HepG2 (cell line): Measurements from ENCODE around the gene PTRHD1. TPM values are rescaled to one million over a fixed set of nuclear protein-coding genes. Genes with fewer than 3 reads are reported as not detected.

Source experiments
- ARNT2 ChIP-seq: sonication (generic); formaldehyde crosslinking; IDR thresholded peaks from 2 replicates; pipeline ENCODE4 v1.8.0; 2022; ENCODE audit warnings: mild to moderate bottlenecking, low read depth, missing genetic modification reagents, moderate library complexity
- DZIP1 ChIP-seq: sonication (generic); formaldehyde crosslinking; IDR thresholded peaks from 2 replicates; pipeline ENCODE4 v1.5.0; 2020; ENCODE audit warnings: mild to moderate bottlenecking, missing genetic modification reagents
- GMEB2 ChIP-seq: IDR thresholded peaks from 2 replicates; pipeline ENCODE4 v1.6.1; 2016; ENCODE audit warnings: missing biosample characterization, missing genetic modification reagents, low read depth
- HDAC2 ChIP-seq: sonication (generic); formaldehyde crosslinking; IDR thresholded peaks from 2 replicates; pipeline ENCODE4 v1.4.0; 2020; ENCODE audit warnings: missing genetic modification reagents
- JUN ChIP-seq: sonication (generic); formaldehyde crosslinking; IDR thresholded peaks from 2 replicates; pipeline ENCODE4 v1.4.0; 2020; ENCODE audit warnings: mild to moderate bottlenecking, missing genetic modification reagents
- KDM1A ChIP-seq: IDR thresholded peaks from 2 replicates; pipeline ENCODE4 v1.6.1; 2016; ENCODE audit warnings: missing compliant biosample characterization
- KDM6A ChIP-seq: IDR thresholded peaks from 2 replicates; pipeline ENCODE4 v1.6.1; 2016; ENCODE audit warnings: low read depth
- NCOA2 ChIP-seq: sonication (generic); formaldehyde crosslinking; IDR thresholded peaks from 2 replicates; pipeline ENCODE4 v1.8.0; 2022; ENCODE audit warnings: inconsistent platforms
- NONO ChIP-seq, 2 experiments: fragments of 450-650 bp in 1 of 2; sonication (generic) in 1 of 2; formaldehyde crosslinking in 1 of 2; IDR thresholded peaks in 1 of 2; conservative IDR thresholded peaks in 1 of 2; 2 replicates each; pipeline versions ENCODE4 v1.6.1 to v1.8.0; 2017 to 2022; ENCODE audit warnings: mild to moderate bottlenecking in 1 of 2, missing genetic modification reagents in 1 of 2, moderate library complexity in 1 of 2
- RBFOX2 ChIP-seq: fragments of 200-400 bp; formaldehyde crosslinking; IDR thresholded peaks from 2 replicates; pipeline ENCODE4 v1.6.1; 2017; ENCODE audit warnings: low read depth, mild to moderate bottlenecking, low read length
- RNF2 ChIP-seq: fragments of 450-650 bp; conservative IDR thresholded peaks from 2 replicates; pipeline ENCODE4 v1.6.1; 2016; ENCODE audit warnings: low read depth
- SNRNP70 ChIP-seq: fragments of 200-400 bp; formaldehyde crosslinking; IDR thresholded peaks from 2 replicates; pipeline ENCODE4 v1.6.1; 2017; ENCODE audit warnings: mild to moderate bottlenecking, low read depth, low read length, moderate library complexity
- SOX13 ChIP-seq, 3 experiments: fragments of 450-650 bp in 1 of 3; sonication (generic) in 1 of 3; formaldehyde crosslinking in 1 of 3; IDR thresholded peaks in 2 of 3; conservative IDR thresholded peaks in 1 of 3; 2 replicates each; pipeline versions ENCODE4 v1.5.0 to v1.6.1; 2016 to 2020; ENCODE audit warnings: antibody characterized with exemption in 1 of 3, mild to moderate bottlenecking in 1 of 3, missing compliant biosample characterization in 1 of 3, missing genetic modification reagents in 1 of 3, moderate library complexity in 1 of 3
- TARDBP ChIP-seq: sonication (generic); formaldehyde crosslinking; IDR thresholded peaks from 2 replicates; pipeline ENCODE4 v1.8.0; 2022; ENCODE audit warnings: mild to moderate bottlenecking, missing genetic modification reagents
- XBP1 ChIP-seq: sonication (generic); formaldehyde crosslinking; IDR thresholded peaks from 2 replicates; pipeline ENCODE4 v1.5.0; 2020; ENCODE audit warnings: missing genetic modification reagents
- ZEB1 ChIP-seq: IDR thresholded peaks from 2 replicates; pipeline ENCODE4 v1.6.1; 2012; ENCODE audit warnings: mild to moderate bottlenecking, low read depth, inconsistent platforms; ENCODE audit not compliant: insufficient replicate concordance
- ZNF12 ChIP-seq: sonication (generic); formaldehyde crosslinking; IDR thresholded peaks from 2 replicates; pipeline ENCODE4 v1.5.0; 2020; ENCODE audit warnings: missing genetic modification reagents
- ZNF230 ChIP-seq: sonication (generic); formaldehyde crosslinking; IDR thresholded peaks from 2 replicates; pipeline ENCODE4 v1.4.0; 2020; ENCODE audit warnings: mild to moderate bottlenecking, missing genetic modification reagents
- ZNF256 ChIP-seq: sonication (generic); formaldehyde crosslinking; conservative IDR thresholded peaks from 2 replicates; pipeline ENCODE4 v1.4.0; 2020; ENCODE audit warnings: missing genetic modification reagents
- ZNF354B ChIP-seq: sonication (generic); formaldehyde crosslinking; IDR thresholded peaks from 2 replicates; pipeline ENCODE4 v1.8.0; 2022; ENCODE audit warnings: mild to moderate bottlenecking, missing genetic modification reagents
- ZNF431 ChIP-seq: sonication (generic); formaldehyde crosslinking; IDR thresholded peaks from 2 replicates; pipeline ENCODE4 v1.9.0; 2022; ENCODE audit warnings: missing genetic modification reagents, low read depth, mild to moderate bottlenecking, borderline replicate concordance
- ZNF720 ChIP-seq: sonication (generic); formaldehyde crosslinking; IDR thresholded peaks from 2 replicates; pipeline ENCODE4 v1.4.0; 2020; ENCODE audit warnings: missing genetic modification reagents
- polyA plus RNA-seq, 8 experiments: library from polyadenylated mRNA; depleted of rRNA in 3 of 8; stranded (reverse) in 7 of 8; unstranded in 1 of 8; fragments of >200 nt; fragmentation: Illumina TruSeq in 4 of 8; extraction: Trizol in 4 of 8; gene quantifications; 2 replicates each; pipeline versions ENCODE4 v1.2.1 to v1.2.3, GENCODE V29; 2011 to 2016; ENCODE audit warnings: low read depth in 4 of 8, missing spikeins in 1 of 8, mixed read lengths in 1 of 8; ENCODE audit not compliant: insufficient read depth in 1 of 8
- total RNA-seq, 5 experiments: library from RNA; depleted of rRNA; stranded (reverse); fragments of >200 nt; fragmentation: Illumina TruSeq; extraction: Trizol; gene quantifications; 2 replicates each; pipeline ENCODE4 v1.2.3, GENCODE V29; 2016; ENCODE audit warnings: low read depth in 1 of 5
- TF ChIP-seq, protein P1 (sequence below): sonication (generic); formaldehyde crosslinking; conservative IDR thresholded peaks from 2 replicates; pipeline ENCODE4 v1.4.0; 2020; ENCODE audit warnings: missing genetic modification reagents

PTRHD1 gene
- total and polyA plus RNA-seq, 2 of the 13 experiments (the other 11 are each of a cell fraction or from before 2014, with no cell fraction given): 72.6 to 90.8 TPM

GRCh38 chr2:24792874-24793760 is at the start of gene PTRHD1, which contains the start of gene CENPO (continued):
- TF ChIP-seq ARNT2 (CRISPR knock-in tag) (peak; percentile 82; the same call in 1 of the 2 replicates), ZNF230 (peak; percentile 66), ZEB1 (no peak), DZIP1 (CRISPR knock-in tag) (no peak), ZNF256 (CRISPR knock-in tag) (peak; percentile 88; the same call in 1 of the 2 replicates), JUN (CRISPR knock-in tag) (no peak), GMEB2 (CRISPR knock-in tag) (peak; percentile 53; the same call in 1 of the 2 replicates), NCOA2 (CRISPR knock-in tag) (peak; percentile 63), XBP1 (CRISPR knock-in tag) (no peak), KDM6A (CRISPR knock-in tag) (no peak), RNF2 (peak; percentile 41; the same call in 1 of the 2 replicates), ZNF354B (CRISPR knock-in tag) (no peak), SOX13 (IDR thresholded peaks at IDR 0.05) (peak; percentile 15; the same call in 1 of the 2 replicates), SOX13 (CRISPR knock-in tag; conservative IDR thresholded peaks at IDR 0.05 in 1 of 2, IDR thresholded peaks at IDR 0.05 in 1 of 2) (peak in 1 of 2 experiments; percentile 22; a peak in 1 of 4 replicates), RBFOX2 (peak; percentile 98), ZNF12 (no peak; the same call in 1 of the 2 replicates), TARDBP (CRISPR knock-in tag) (peak; percentile 91), KDM1A (CRISPR knock-in tag) (no peak), ZNF720 (CRISPR knock-in tag) (0 out of 2 replicates have a peak, but pooled peaks have one; percentile 66), NONO (IDR thresholded peaks at IDR 0.05) (no peak), NONO (CRISPR knock-in tag; conservative IDR thresholded peaks at IDR 0.05) (peak; percentile 98), HDAC2 (CRISPR knock-in tag) (peak; percentile 63), ZNF431 (CRISPR knock-in tag) (peak; percentile 76), SNRNP70 (no peak)
- TF ChIP-seq, protein P1, sequence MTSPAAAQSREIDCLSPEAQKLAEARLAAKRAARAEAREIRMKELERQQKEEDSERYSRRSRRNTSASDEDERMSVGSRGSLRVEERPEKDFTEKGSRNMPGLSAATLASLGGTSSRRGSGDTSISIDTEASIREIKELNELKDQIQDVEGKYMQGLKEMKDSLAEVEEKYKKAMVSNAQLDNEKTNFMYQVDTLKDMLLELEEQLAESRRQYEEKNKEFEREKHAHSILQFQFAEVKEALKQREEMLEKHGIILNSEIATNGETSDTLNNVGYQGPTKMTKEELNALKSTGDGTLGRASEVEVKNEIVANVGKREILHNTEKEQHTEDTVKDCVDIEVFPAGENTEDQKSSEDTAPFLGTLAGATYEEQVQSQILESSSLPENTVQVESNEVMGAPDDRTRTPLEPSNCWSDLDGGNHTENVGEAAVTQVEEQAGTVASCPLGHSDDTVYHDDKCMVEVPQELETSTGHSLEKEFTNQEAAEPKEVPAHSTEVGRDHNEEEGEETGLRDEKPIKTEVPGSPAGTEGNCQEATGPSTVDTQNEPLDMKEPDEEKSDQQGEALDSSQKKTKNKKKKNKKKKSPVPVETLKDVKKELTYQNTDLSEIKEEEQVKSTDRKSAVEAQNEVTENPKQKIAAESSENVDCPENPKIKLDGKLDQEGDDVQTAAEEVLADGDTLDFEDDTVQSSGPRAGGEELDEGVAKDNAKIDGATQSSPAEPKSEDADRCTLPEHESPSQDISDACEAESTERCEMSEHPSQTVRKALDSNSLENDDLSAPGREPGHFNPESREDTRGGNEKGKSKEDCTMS (CRISPR knock-in tag): no peak
